Mesothelial cell of epicardium (in vitro differentiated cells): ENCODE results near the gene POLN. TPM values are rescaled to one million over a fixed set of nuclear protein-coding genes. Genes with fewer than 3 reads are reported as not detected.

Source experiments
- DNase-seq, 2 experiments: peaks; one replicate each; pipeline ENCODE4 v3.0.0; 2021; ENCODE audit warnings: low spot score in 2 of 2; ENCODE audit not compliant: unreplicated experiment in 2 of 2
- H3K27ac Mint-ChIP-seq: 2 replicates; pipeline ENCODE4 v1.8.0; 2021; ENCODE audit warnings: mixed read lengths
- H3K27me3 Mint-ChIP-seq: 2 replicates; pipeline ENCODE4 v1.8.0; 2021; ENCODE audit warnings: low read depth, mixed read lengths
- H3K36me3 Mint-ChIP-seq: 2 replicates; pipeline ENCODE4 v1.8.0; 2021; ENCODE audit warnings: mixed read lengths
- H3K4me1 Mint-ChIP-seq: 2 replicates; pipeline ENCODE4 v1.8.0; 2021; ENCODE audit warnings: mixed read lengths
- H3K4me3 Mint-ChIP-seq: 2 replicates; pipeline ENCODE4 v1.8.0; 2021; ENCODE audit warnings: mild to moderate bottlenecking, moderate library complexity, mixed read lengths
- H3K9me3 Mint-ChIP-seq: 2 replicates; pipeline ENCODE4 v1.8.0; 2021; ENCODE audit warnings: mixed read lengths
- CTCF ChIP-seq: fragments of 200-600 bp; sonication (generic); IDR thresholded peaks from one replicate; pipeline ENCODE4 v1.5.0; 2021; ENCODE audit warnings: antibody characterized with exemption; ENCODE audit not compliant: unreplicated experiment
- total RNA-seq: library from RNA; stranded (reverse); gene quantifications from 3 replicates; pipeline ENCODE4 v1.2.1, GENCODE V29; 2021

Gene POLN
- total RNA-seq, 1 donor from 2014 or later, result 5.8 TPM

- no peak overlapping the region for H3K27ac Mint-ChIP-seq
- no peak overlapping the region for H3K4me3 Mint-ChIP-seq
- no peaks in the 10 kb centered on the region for H3K4me1 Mint-ChIP-seq
- H3K36me3 Mint-ChIP-seq, result peaks cover 9% of the 10 kb centered on the region
- DNase-seq, result no peak
- TF ChIP-seq CTCF, result no peak
- peaks cover 13% of the 10 kb centered on the region for H3K27me3 Mint-ChIP-seq
- peaks cover 20% of the 10 kb centered on the region for H3K9me3 Mint-ChIP-seq
These were observed 139.7 kb downstream of the POLN start for GRCh38 chr4:2102045-2102883.

- Mint-ChIP-seq H3K4me1 (no peaks in the 10 kb centered on the region), H3K36me3 (peaks cover 13% of the 10 kb centered on the region), H3K9me3 (peaks cover 25% of the 10 kb centered on the region), H3K27me3 (peaks cover 13% of the 10 kb centered on the region), H3K4me3 (no peak overlapping the region), H3K27ac (no peak overlapping the region)
- no peak for TF ChIP-seq CTCF
- no peak for DNase-seq
These were observed 140.4 kb downstream of the POLN start for GRCh38 chr4:2101346-2102044.

DNA sequence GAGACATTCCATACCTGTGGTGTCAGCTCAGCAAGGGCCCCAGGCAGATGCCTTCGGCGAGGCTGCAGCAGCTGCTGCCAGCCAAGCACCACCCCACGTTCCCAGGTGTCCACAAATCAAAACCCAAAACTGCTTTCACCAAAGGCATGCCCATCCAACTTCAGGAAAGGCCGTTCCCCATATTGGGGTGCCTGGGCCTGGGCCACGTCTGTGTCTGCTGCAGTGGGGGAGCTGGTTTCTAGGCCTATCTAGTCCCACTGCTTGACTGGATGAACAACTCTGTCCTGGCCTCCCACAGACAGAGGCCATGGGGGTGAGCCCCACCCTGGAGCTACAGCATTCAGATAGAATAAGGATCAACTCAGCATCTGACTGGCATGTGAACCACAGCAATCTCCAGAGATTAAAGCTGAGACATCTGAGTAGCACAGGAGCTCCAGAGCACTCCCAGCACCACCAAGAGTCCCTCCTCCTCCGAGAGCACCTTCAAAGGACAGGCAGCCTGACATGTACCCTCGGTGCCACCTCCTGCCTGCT, 145.8 kb downstream of the POLN start:
- Mint-ChIP-seq H3K36me3 (peaks cover 8% of the 10 kb centered on the region), H3K4me1 (no peaks in the 10 kb centered on the region), H3K9me3 (peaks cover 8% of the 10 kb centered on the region), H3K27me3 (peaks cover 3% of the 10 kb centered on the region), H3K27ac (no peak overlapping the region), H3K4me3 (no peak overlapping the region)
- no peak for TF ChIP-seq CTCF
- no peak for DNase-seq

GRCh38 chr4:2095236-2096072, 146.5 kb downstream of the POLN start:
- Mint-ChIP-seq H3K36me3 (peaks cover 8% of the 10 kb centered on the region), H3K4me1 (no peaks in the 10 kb centered on the region), H3K4me3 (no peak overlapping the region), H3K9me3 (peaks cover 8% of the 10 kb centered on the region), H3K27me3 (peaks cover 3% of the 10 kb centered on the region), H3K27ac (no peak overlapping the region)
- no peak for DNase-seq
- TF ChIP-seq CTCF, result no peak

DNA sequence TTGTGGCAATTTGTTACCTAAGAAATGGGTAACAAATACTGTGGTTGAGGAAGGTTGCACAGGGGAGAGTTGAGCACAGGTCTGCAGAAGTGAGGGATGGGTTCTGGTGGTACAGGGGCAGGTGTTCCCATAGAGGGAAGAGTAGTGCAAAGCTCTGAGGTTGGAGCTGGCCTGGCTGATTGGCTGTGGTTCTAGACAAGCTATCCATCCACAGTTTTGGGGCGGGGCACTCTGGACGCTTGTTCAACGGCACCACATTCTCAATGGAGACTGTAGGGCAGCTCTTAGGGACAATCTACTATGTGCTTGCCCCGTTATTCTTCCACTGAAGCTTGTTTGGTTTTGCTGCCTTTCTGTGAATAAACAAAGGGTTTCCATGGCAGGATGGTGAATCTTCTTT, 147.4 kb downstream of the POLN start:
- DNase-seq, result no peak
- H3K4me1 Mint-ChIP-seq, result peaks cover 4% of the 10 kb centered on the region
- H3K36me3 Mint-ChIP-seq, result peaks cover 8% of the 10 kb centered on the region

More for the DNA sequence above, 147.4 kb downstream of the POLN start:
- Mint-ChIP-seq H3K4me3 (no peak overlapping the region), H3K9me3 (peaks cover 8% of the 10 kb centered on the region), H3K27me3 (peaks cover 3% of the 10 kb centered on the region), H3K27ac (no peak overlapping the region)
- no peak for TF ChIP-seq CTCF
